Epidermal melanocyte (primary cell): Measurements from ENCODE around the gene CACNG5.

Experiments
- DNase-seq: peaks from one replicate; pipeline ENCODE4 v3.0.0; 2011; ENCODE audit warnings: low spot score; ENCODE audit not compliant: insufficient read length

CACNG5 gene

GRCh38 chr17:66904760-66905624 lies 70.1 kb downstream of the CACNG5 start:
- no peak for DNase-seq

DNA sequence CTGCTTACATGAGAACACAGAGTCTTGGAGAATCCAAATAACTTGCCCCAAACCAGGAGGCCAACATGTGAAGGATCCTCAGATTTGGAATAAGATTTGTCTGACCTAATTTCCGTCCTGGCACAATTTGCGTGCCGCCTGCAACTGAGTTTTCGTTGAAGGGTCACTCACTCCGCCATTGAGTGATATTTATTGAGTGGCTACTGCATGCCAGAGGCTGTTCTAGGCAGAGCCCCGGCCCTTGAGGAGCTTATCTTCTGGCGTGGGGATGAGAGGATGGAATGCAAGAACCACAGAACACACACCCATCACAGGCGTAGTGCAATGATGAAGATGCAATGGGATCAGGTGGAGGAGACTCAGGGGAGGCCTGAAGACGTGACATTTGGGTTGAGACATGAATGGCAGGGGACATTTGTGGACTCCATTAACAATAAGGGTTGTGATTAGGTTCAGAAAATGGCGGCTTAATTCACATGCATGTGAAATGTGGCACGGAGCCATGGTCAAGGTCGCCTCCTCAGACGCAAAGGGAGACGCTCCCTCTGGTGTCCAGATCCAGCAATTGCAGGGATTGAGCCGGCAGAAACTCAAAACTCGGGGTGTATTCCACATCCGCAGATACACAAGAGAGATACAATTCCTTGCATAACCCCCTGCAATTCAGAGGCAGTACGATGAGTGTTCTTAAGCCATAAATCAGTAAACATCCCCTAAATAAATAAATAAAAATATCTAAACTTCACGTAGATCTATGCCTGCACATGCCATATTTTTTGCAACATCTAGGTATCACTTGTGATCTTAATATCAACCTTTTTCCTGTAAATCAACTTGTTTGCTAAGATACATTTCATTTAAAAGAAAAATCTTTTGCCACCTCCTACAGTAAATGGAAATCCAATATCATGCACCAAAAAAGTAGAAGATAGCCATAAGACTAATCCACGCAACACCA lies 71.7 kb downstream of the CACNG5 start:
- peak; percentile 46 for DNase-seq

DNA sequence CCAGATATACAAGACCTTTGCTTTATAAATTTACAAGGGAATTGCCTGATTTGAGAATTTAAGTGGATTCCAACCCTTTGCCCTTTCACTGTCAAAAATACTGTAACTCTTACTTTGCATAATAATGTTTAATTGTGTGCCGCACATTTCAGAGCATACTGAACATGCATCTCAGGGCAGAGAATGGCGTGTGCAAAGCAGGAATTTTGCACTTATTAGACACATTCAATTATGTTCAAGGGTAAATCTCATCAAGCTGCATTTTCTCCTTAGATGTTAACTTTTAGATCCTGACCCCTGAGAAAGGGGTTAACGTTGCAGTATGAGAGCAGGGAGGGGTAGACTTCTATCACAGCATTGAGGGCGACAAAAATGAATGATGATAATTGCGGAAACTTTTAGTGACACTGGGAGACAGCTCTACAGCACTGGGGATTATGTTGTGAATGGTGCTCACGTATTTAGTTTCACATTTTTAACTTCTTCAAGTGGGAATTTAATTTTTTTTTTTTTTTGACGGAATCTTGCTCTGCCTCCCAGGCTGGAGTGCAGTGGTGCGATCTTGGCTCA lies 75.0 kb downstream of the CACNG5 start:
- DNase-seq: no peak

DNA sequence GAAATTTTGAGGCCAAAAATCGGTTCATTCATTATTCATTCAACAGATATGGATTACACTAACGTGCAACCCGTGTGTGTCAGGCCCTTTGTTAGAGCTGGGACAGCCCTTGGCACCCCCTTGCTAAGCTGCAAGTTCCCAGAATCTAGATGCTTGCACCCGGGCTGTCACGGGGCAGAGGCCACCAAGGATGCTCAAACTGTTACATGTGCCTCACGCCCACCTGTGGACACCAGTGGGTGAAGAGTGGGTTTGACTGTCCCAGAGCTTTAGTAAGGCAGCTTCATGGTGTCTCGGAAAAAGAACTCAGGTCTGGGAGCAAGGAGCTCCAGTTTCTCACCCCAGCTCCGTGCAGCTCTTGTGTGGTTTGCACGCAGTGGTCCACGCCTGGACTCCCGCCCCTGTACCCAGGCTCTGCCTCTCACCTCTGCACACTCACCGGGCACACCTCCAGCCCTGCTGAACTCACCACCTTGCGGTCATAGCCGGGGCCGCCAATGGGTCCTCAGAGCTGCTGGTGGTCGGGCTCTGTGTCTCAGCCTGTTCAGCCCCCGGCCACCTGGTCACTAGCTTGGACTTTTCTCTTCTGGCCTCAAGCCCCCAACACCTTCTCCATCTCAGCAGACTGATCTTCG lies 75.9 kb downstream of the CACNG5 start:
- DNase-seq: no peak

GRCh38 chr17:66915204-66915611 lies 80.3 kb downstream of the CACNG5 start:
- DNase-seq: no peak

DNA sequence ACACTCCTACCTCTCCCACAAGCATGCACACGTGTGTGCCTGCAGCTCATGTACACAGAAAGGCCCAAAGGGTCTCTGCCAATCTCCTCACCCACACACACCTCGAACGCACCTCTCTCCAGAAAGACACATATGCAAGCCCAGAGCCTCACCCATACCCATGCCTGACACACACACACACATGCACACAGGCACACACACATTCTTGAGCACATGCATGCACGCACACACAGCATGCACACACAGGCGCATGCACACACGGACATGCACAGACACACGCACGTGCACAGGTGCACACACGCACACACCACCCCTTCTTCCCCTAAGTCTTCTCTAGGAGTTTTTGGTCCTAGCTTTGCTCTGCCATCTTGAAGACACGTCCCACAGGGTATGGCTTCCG lies 80.9 kb downstream of the CACNG5 start:
- no peak for DNase-seq

GRCh38 chr17:66916946-66917345 lies 82.0 kb downstream of the CACNG5 start:
- no peak for DNase-seq

DNA sequence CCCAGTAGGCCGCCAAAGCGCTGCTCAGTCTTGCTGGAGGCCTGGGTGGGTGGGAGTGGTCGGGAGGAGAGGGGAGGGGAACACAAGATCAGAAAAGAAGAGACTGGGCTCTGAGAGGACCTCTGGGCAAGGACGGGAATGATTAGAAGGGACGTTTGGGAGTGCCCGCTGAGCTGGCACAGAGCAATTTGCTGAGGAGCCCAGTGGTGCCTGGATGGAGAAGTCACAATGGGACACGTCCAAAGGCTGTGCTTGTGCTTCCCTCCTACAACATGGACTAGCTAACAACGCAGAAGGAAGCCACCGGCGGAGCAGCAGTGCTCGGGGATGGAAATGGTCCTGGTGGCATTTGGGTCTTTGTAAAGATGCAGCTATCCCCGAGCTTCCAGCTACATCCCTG lies 84.0 kb downstream of the CACNG5 start:
- no peak for DNase-seq

GRCh38 chr17:66920435-66920834 lies 85.5 kb downstream of the CACNG5 start:
- no peak for DNase-seq

DNA sequence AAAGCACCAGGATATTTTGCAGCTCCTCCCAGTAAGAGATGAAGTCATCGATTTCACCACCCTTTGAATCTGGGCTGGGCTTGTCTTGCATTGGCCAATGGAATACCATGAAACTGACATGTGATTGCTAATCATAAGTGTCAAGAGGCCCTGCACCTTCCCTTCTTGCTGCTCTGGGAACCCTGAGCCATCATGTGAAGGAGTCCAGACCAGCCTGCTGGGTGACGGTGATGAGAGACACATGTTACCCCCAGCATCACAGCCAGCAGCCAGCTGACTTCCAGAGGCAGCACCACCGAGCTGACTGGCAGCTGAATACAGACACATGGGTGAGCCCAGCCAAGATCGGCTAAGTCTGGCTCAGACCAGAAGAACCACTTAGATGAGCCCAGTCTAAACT lies 86.0 kb downstream of the CACNG5 start:
- DNase-seq: no peak

DNA sequence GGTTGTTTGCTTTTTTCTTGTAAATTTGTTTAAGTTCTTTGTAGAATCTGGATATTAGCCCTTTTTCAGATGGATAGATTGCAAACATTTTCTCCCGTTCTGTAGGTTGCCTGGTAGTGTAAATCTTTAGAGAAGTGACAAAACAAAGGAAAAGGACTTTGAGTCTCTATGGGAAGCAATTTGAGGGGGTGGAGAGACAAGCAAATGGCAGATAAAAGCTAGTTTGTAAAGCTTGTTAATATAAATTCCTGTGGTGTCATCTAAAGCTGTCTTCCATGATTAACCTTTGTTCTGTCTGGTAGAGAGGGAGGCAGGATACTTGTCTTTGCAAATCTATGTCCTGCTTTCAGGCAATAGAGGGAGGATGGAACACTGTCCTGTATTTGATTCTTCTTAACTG lies 89.0 kb downstream of the CACNG5 start:
- no peak for DNase-seq

DNA sequence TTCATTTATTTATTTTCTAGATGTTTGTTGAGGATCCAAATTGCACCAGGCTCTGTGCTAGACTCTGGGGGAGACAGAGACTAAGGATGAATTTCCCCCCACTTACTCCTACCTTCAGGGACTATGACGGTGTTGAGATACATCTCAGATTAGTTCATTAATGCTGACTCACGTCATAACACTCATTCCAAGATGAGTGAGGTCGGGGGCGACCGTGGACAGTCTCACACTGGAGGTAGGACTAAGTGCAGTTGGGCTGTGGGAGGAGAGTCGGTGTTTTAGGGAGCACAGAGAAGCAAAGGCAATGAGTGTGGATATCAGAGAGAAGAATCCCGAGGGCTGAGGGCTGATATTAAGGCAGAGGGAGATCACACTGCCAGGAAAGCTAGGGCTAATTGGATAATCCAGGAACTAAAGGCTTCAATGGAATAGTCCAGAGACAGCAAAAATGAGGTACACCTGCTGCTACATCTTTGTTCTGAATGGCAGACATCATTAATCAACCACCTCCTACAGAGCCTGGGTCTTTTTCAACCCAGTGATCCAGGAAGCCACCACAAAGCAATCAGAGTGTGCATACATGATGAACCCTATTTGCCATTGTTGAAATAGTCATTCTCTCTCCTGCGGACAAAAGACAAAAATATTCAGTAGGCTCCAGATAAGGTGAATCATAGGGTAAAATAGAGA lies 91.0 kb downstream of the CACNG5 start:
- no peak for DNase-seq

- DNase-seq: no peak
Observed at GRCh38 chr17:66928949-66929348, 94.0 kb downstream of the CACNG5 start.

GRCh38 chr17:66929591-66929990 lies 94.7 kb downstream of the CACNG5 start:
- DNase-seq: no peak

DNA sequence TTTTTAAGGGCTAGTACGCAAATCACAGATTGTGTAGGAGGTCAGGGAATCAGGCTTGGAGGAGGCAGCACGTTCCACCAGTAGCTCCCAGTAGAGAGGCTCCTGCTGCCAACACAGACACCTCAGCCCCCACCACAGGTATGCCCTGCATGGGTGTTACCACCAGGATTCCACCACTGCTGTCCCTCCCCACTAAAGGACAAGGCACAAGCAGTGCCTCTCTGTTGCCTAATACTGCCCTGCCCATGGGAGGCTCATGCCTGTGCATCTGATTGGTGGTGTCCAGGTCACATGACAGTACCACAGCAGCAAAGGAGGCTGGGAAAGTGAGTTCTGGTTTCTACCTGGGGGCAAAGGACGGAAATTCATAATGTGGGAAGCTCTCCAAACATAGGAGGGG lies 96.0 kb downstream of the CACNG5 start:
- DNase-seq: no peak

DNA sequence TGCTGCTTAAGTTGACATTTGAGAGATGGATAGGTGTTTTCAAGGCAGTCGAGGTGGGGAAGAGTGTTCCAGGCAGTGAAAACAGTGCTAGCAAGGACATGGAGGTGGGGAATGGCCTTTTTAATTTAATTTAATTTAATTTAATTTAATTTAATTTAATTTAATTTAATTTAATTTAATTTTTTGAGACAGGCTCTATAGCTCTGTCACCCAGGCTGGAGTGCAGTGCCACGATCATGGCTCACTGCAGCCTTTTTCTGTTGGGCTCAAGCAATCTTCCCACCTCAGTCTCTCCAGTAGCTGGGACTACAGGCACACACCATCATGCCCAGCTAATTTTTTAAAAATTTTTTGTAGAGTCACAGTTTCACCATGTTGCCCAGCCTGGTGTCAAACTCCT lies 97.4 kb downstream of the CACNG5 start:
- DNase-seq: no peak

DNA sequence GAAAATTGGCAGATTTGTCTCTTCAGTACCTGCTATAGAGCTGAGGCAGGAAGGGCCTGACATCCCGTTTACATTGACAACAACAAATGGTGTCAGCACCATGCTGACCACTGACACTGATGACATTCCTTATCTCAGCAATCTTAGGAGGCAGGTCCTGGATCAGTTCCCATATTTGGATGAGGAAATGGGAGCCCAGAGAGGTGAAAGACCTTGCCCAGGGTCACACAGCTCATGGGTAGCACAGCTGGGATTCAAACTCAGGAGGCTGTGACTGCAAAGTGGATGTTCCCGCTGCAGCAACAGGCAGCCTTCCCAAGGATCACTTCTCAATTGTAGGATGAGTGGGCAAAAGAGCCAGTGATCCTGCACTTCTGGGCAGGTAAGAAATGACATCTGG lies 99.1 kb downstream of the CACNG5 start:
- DNase-seq: no peak
